IPS DF 4.7 (cell line): ENCODE data around the gene TMEM200C.

ENCODE experiments used
- DNase-seq: peaks from one replicate; pipeline ENCODE4 v3.0.0-alpha.2; 2013; ENCODE audit warnings: low spot score; ENCODE audit errors: extremely low read depth

TMEM200C gene

GRCh38 chr18:5895299-5895875 lies at the start of gene TMEM200C:
Gene TMEM200C, minus strand, starts transcription at chr18:5895522. Its CDS starts 3,459 bp downstream, at chr18:5892063.
- no peak for DNase-seq

GRCh38 chr18:5944448-5944847 lies 49.1 kb upstream of the TMEM200C start:
- no peak for DNase-seq

GRCh38 chr18:5943514-5943913 lies 48.2 kb upstream of the TMEM200C start:
- DNase-seq, result no peak

- no peak for DNase-seq
Measured at GRCh38 chr18:5942591-5942990, 47.3 kb upstream of the TMEM200C start.

GRCh38 chr18:5941890-5942289 lies 46.6 kb upstream of the TMEM200C start:
- peak; percentile 16 for DNase-seq

- no peak for DNase-seq
Measured at GRCh38 chr18:5939801-5940667, 44.7 kb upstream of the TMEM200C start.

GRCh38 chr18:5937795-5938194 lies 42.5 kb upstream of the TMEM200C start:
- no peak for DNase-seq

- no peak for DNase-seq
Measured at GRCh38 chr18:5937121-5937520, 41.8 kb upstream of the TMEM200C start.

- DNase-seq, result no peak
Measured at GRCh38 chr18:5930789-5931188, 35.5 kb upstream of the TMEM200C start.

- no peak for DNase-seq
Measured at GRCh38 chr18:5918205-5918858, 23.0 kb upstream of the TMEM200C start.

- no peak for DNase-seq
Measured at GRCh38 chr18:5914951-5915350, 19.6 kb upstream of the TMEM200C start.

GRCh38 chr18:5914016-5914415 lies 18.7 kb upstream of the TMEM200C start:
- DNase-seq, result no peak

- no peak for DNase-seq
Measured at GRCh38 chr18:5912566-5912965, 17.2 kb upstream of the TMEM200C start.

- no peak for DNase-seq
Measured at GRCh38 chr18:5909125-5909524, 13.8 kb upstream of the TMEM200C start.

- DNase-seq, result no peak
Measured at GRCh38 chr18:5903386-5903785, 8.1 kb upstream of the TMEM200C start.

GRCh38 chr18:5900262-5900661 lies 4.9 kb upstream of the TMEM200C start:
- no peak for DNase-seq

- DNase-seq, result no peak
Measured at GRCh38 chr18:5899835-5900234, 4.5 kb upstream of the TMEM200C start.

GRCh38 chr18:5895876-5896740 lies 786 bp upstream of the TMEM200C start:
- DNase-seq, result no peak

GRCh38 chr18:5894611-5895298 lies 567 bp downstream of the TMEM200C start:
- DNase-seq, result no peak

GRCh38 chr18:5893956-5894610 lies 1.2 kb downstream of the TMEM200C start:
- no peak for DNase-seq
